Trophoblast cell (in vitro differentiated cells and primary cell): ENCODE measurements around the gene BEND6.
A peak's percentile ranks its signal among the peaks of the same experiment; 100 is the strongest.

Experiments used
- DNase-seq, 2 donors: peaks; one replicate each; pipeline ENCODE4 v3.0.0-alpha.2; 2016
- H2AFZ ChIP-seq: 2 replicates; pipeline ENCODE4 v1.6.1; 2013; ENCODE audit warnings: low read length, moderate library complexity, mild to moderate bottlenecking; ENCODE audit not compliant: insufficient read depth, poor library complexity
- H2AK5ac ChIP-seq: 2 replicates; pipeline ENCODE4 v1.6.1; 2013; ENCODE audit warnings: mild to moderate bottlenecking, low read length
- H2BK120ac ChIP-seq: 2 replicates; pipeline ENCODE4 v1.6.1; 2013; ENCODE audit warnings: low read length, mild to moderate bottlenecking, moderate library complexity; ENCODE audit not compliant: insufficient read depth, poor library complexity
- H2BK12ac ChIP-seq: 2 replicates; pipeline ENCODE4 v1.6.1; 2013; ENCODE audit warnings: mild to moderate bottlenecking, low read length, moderate library complexity
- H2BK5ac ChIP-seq: 2 replicates; pipeline ENCODE4 v1.6.1; 2013; ENCODE audit warnings: low read length, low read depth, moderate library complexity, mild to moderate bottlenecking; ENCODE audit not compliant: poor library complexity
- H3K14ac ChIP-seq: 2 replicates; pipeline ENCODE4 v1.6.1; 2013; ENCODE audit warnings: mild to moderate bottlenecking, low read length
- H3K18ac ChIP-seq: 2 replicates; pipeline ENCODE4 v1.6.1; 2013; ENCODE audit warnings: mild to moderate bottlenecking, low read length
- H3K23ac ChIP-seq: 2 replicates; pipeline ENCODE4 v1.6.1; 2013; ENCODE audit warnings: low read length
- H3K27ac ChIP-seq: 2 replicates; pipeline ENCODE4 v1.5.1; 2013; ENCODE audit warnings: low read depth, mild to moderate bottlenecking, inconsistent platforms, low read length, moderate library complexity
- H3K27me3 ChIP-seq: 2 replicates; pipeline ENCODE4 v1.6.1; 2013; ENCODE audit warnings: inconsistent platforms, mild to moderate bottlenecking, low read length, moderate library complexity; ENCODE audit not compliant: insufficient read depth
- H3K36me3 ChIP-seq, 2 experiments: 1 replicate in 1 of 2; 2 replicates in 1 of 2; pipeline ENCODE4 v1.6.1; 2013; ENCODE audit warnings: low read length in 2 of 2, mild to moderate bottlenecking in 2 of 2, moderate library complexity in 1 of 2; ENCODE audit not compliant: insufficient read depth in 2 of 2, control insufficient read depth in 1 of 2
- H3K4ac ChIP-seq: 2 replicates; pipeline ENCODE4 v1.6.1; 2013; ENCODE audit warnings: low read depth, mild to moderate bottlenecking, low read length, moderate library complexity
- H3K4me1 ChIP-seq, 2 experiments: 1 replicate in 1 of 2; 2 replicates in 1 of 2; pipeline ENCODE4 v1.6.1; 2013; ENCODE audit warnings: low read length in 2 of 2, mild to moderate bottlenecking in 2 of 2, moderate library complexity in 1 of 2; ENCODE audit not compliant: insufficient read depth in 2 of 2, control insufficient read depth in 1 of 2
- H3K4me2 ChIP-seq: 2 replicates; pipeline ENCODE4 v1.6.1; 2013; ENCODE audit warnings: inconsistent platforms, mild to moderate bottlenecking, low read length, moderate library complexity
- H3K4me3 ChIP-seq: 2 replicates; pipeline ENCODE4 v1.5.1; 2013; ENCODE audit warnings: mild to moderate bottlenecking, low read depth, low read length, inconsistent platforms
- H3K79me1 ChIP-seq: one replicate; pipeline ENCODE4 v1.6.1; 2013; ENCODE audit warnings: low read length
- H3K79me2 ChIP-seq: 2 replicates; pipeline ENCODE4 v1.6.1; 2013; ENCODE audit warnings: low read length, mild to moderate bottlenecking; ENCODE audit not compliant: control insufficient read depth, insufficient read depth, poor library complexity
- H3K9ac ChIP-seq: 2 replicates; pipeline ENCODE4 v1.6.1; 2013; ENCODE audit warnings: mild to moderate bottlenecking, low read length
- H3K9me3 ChIP-seq: 2 replicates; pipeline ENCODE4 v1.6.1; 2013; ENCODE audit warnings: low read depth, mild to moderate bottlenecking, control low read depth, inconsistent platforms, low read length; ENCODE audit not compliant: insufficient read depth
- H4K12ac ChIP-seq: 2 replicates; pipeline ENCODE4 v1.6.1; 2013; ENCODE audit warnings: low read depth, mild to moderate bottlenecking, low read length, moderate library complexity
- H4K8ac ChIP-seq: 2 replicates; pipeline ENCODE4 v1.6.1; 2013; ENCODE audit warnings: low read depth, mild to moderate bottlenecking, low read length, moderate library complexity
- H4K91ac ChIP-seq: one replicate; pipeline ENCODE4 v1.6.1; 2013; ENCODE audit warnings: low read depth, mild to moderate bottlenecking, low read length, moderate library complexity
- WGBS: extraction: QIAGEN DNeasy Blood & Tissue Kit; methylation state at CpG from one replicate; pipeline ENCODE4 v1.1.7; 2013; ENCODE audit warnings: missing lambda C conversion rate; ENCODE audit not compliant: insufficient read length, insufficient coverage; ENCODE audit errors: extremely low coverage; 5-methylcytosine and 5-hydroxymethylcytosine counted together

Gene BEND6

DNA sequence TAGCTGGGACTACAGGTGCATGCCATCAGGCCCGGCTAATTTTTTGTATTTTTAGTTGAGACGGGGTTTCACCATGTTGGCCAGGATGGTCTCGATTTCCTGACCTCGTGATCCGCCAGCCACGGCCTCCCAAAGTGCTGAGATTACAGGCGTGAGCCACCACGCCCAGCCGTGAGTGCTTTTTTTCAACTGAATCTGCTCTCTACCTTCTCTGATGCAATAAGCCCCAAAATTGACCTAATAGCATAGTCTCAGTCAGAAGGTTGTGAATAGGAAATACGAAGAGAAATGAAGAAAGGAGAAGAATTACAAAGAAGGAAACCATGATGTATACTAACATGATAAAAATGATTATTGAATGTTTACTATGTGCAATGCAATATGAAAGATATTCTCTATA, 33.2 kb downstream of the BEND6 start:
- no peak overlapping the region for H3K18ac ChIP-seq
- no CpG with 5 or more reads among the region's 10 CpGs for WGBS
- H2BK120ac ChIP-seq, result no peak overlapping the region
- no peak overlapping the region for H4K8ac ChIP-seq
- H2AK5ac ChIP-seq, result no peak overlapping the region
- H3K4ac ChIP-seq, result no peak overlapping the region
- no peaks in the 10 kb centered on the region for H3K4me1 ChIP-seq
- H3K4me2 ChIP-seq, result no peak overlapping the region
- H4K12ac ChIP-seq, result no peak overlapping the region
- H2AFZ ChIP-seq, result no peak overlapping the region
- no peak overlapping the region for H3K9ac ChIP-seq
- no peaks in the 10 kb centered on the region for H3K27me3 ChIP-seq
- H3K14ac ChIP-seq, result no peak overlapping the region
- no peak overlapping the region for H3K27ac ChIP-seq
- H3K79me1 ChIP-seq, result no peaks in the 10 kb centered on the region
- H2BK12ac ChIP-seq, result no peak overlapping the region
- no peaks in the 10 kb centered on the region for H3K79me2 ChIP-seq
- H3K36me3 ChIP-seq, result no peaks in the 10 kb centered on the region
- H3K9me3 ChIP-seq, result no peaks in the 10 kb centered on the region
- H3K4me3 ChIP-seq, result no peak overlapping the region
- no peak overlapping the region for H3K23ac ChIP-seq
- H4K91ac ChIP-seq, result no peak overlapping the region
- no peak overlapping the region for H2BK5ac ChIP-seq
- no peak for DNase-seq

DNA sequence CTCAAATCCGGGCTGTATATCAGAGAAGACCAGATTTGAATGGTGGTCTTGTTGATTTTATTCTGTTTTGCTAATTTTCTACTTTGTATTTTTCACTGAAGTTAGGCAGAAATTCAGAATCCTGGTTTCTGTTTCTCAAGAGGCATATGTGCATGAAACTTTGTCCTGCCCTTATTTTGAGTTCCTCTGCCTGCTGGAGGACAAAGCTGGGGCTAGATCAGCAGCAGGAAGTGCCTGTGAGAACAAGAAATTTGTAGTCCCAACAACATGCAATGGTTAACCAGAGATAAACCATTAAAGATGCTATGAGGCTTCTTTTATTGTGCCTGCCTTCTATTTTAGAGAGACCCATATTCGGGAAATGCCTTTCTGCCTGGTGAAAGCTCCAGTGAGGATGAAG, 37.1 kb downstream of the BEND6 start:
- H2AK5ac ChIP-seq, result no peak overlapping the region
- H3K4me1 ChIP-seq, result peaks cover 3% of the 10 kb centered on the region in 2 experiments
- no peak overlapping the region for H2BK120ac ChIP-seq
- no peak overlapping the region for H3K18ac ChIP-seq
- H2BK12ac ChIP-seq, result no peak overlapping the region
- H3K4me2 ChIP-seq, result no peak overlapping the region
- no peak overlapping the region for H3K9ac ChIP-seq
- DNase-seq, result no peak
- no CpG with 5 or more reads among the region's 2 CpGs for WGBS
- no peak overlapping the region for H3K14ac ChIP-seq
- no peak overlapping the region for H4K91ac ChIP-seq
- no peak overlapping the region for H3K27ac ChIP-seq
- H2AFZ ChIP-seq, result no peak overlapping the region
- no peak overlapping the region for H3K4ac ChIP-seq
- no peak overlapping the region for H3K4me3 ChIP-seq
- no peak overlapping the region for H4K8ac ChIP-seq
- H3K36me3 ChIP-seq, result no peaks in the 10 kb centered on the region
- H3K27me3 ChIP-seq, result no peaks in the 10 kb centered on the region
- H3K9me3 ChIP-seq, result no peaks in the 10 kb centered on the region
- no peak overlapping the region for H2BK5ac ChIP-seq
- no peaks in the 10 kb centered on the region for H3K79me2 ChIP-seq
- H3K79me1 ChIP-seq, result peaks cover 2% of the 10 kb centered on the region
- H3K23ac ChIP-seq, result no peak overlapping the region
- no peak overlapping the region for H4K12ac ChIP-seq

DNA sequence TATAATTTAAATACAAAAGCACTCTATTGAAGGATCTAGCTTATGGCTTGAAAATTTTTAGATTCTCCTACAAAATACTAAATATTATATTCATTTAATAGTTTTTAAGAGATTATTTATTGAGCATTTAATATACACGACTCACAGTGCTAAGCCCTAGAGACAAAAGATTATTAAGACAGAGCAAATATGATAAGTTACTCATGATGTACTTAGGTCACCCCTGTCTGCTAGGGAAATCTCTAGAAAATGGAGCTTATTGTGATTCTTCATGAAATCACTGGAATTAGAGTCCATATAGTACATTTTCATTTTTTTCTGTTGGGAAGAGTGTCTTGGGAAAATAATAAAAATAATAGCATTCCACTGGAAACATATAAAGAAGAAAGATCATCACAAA, 37.8 kb downstream of the BEND6 start:
- Histone ChIP-seq H3K36me3 (no peaks in the 10 kb centered on the region), H2AFZ (no peak overlapping the region), H3K27me3 (no peaks in the 10 kb centered on the region), H2BK120ac (no peak overlapping the region), H4K12ac (no peak overlapping the region), H3K9me3 (no peaks in the 10 kb centered on the region), H3K18ac (no peak overlapping the region), H3K4me1 (peaks cover 3% of the 10 kb centered on the region in 2 experiments), H3K9ac (no peak overlapping the region), H4K91ac (no peak overlapping the region), H3K23ac (no peak overlapping the region), H3K4ac (no peak overlapping the region), H3K79me2 (no peaks in the 10 kb centered on the region), H3K4me3 (no peak overlapping the region), H2BK12ac (no peak overlapping the region), H3K27ac (no peak overlapping the region), H3K4me2 (no peak overlapping the region), H3K79me1 (peaks cover 2% of the 10 kb centered on the region), H4K8ac (no peak overlapping the region), H2AK5ac (no peak overlapping the region), H2BK5ac (no peak overlapping the region), H3K14ac (no peak overlapping the region)
- DNase-seq, result no peak
- no CpG with 5 or more reads among the region's 1 CpG for WGBS

DNA sequence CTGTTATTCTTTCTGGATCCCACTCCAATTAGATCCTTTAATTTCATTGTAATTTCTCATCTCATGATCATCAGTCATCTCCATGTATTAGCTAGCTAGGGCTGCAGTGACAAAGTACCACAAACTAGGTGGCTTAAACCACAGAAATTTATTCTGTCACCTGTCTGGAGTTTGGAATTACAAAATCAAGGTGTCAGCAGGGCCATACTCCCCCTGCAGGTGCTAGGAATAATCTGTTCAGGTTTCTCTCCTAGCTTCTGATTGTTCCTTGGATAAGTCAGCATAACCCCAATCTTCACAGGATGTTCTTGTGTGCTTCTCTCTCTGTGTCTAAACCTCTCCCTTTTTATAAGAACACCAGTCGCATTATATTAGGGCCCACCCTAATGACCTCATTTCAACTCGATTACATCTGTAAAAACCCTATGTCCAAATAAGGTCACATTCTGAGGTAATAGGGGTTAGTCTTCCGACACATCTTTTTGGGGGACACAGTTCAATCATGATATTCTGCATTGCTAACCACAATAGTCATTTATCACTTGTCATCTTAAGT, 40.5 kb downstream of the BEND6 start:
- peak in 1 of 2 donors; percentile 14 for DNase-seq
- Histone ChIP-seq H4K8ac (no peak overlapping the region), H3K36me3 (peaks cover 4 to 6% of the 10 kb centered on the region in 2 experiments), H2AK5ac (no peak overlapping the region), H3K79me1 (peaks cover 2% of the 10 kb centered on the region), H2BK120ac (no peak overlapping the region), H3K4me2 (no peak overlapping the region), H2BK5ac (no peak overlapping the region), H4K12ac (no peak overlapping the region), H2BK12ac (no peak overlapping the region), H3K4ac (no peak overlapping the region), H3K27me3 (no peaks in the 10 kb centered on the region), H3K4me1 (peaks cover 3% of the 10 kb centered on the region in 2 experiments), H3K18ac (no peak overlapping the region), H3K27ac (no peak overlapping the region), H4K91ac (no peak overlapping the region), H3K23ac (no peak overlapping the region), H3K9ac (no peak overlapping the region), H3K9me3 (peaks cover 7% of the 10 kb centered on the region), H3K4me3 (no peak overlapping the region), H3K79me2 (no peaks in the 10 kb centered on the region), H3K14ac (no peak overlapping the region), H2AFZ (no peak overlapping the region)
- no CpG with 5 or more reads among the region's 3 CpGs for WGBS
